Measurements from ENCODE around the gene KRTAP5-2. TPM values are rescaled to one million over a fixed set of nuclear protein-coding genes. Genes with fewer than 3 reads are reported as not detected.
A peak's percentile ranks its signal among the peaks of the same experiment; 100 is the strongest.

KRTAP5-2 gene
- total RNA-seq, 4 donors from 2014 or later: 0.55 to 15.1 TPM; not detected in 2

- intact Hi-C loops (cut with DNase I; ENCODE audit: low total_unique reads): no loop called here
- peak in 1 of 2 donors; percentile 96 for DNase-seq (ENCODE audit: low spot score in 2 of 2)
- TF ChIP-seq CTCF (IDR thresholded peaks at IDR 0.05): no peak
- no peak for TF ChIP-seq POLR2A (IDR thresholded peaks at IDR 0.05)
- WGBS, 2 donors: 28 to 29% methylated on average over 13 to 20 of the region's 29 CpGs
- H3K4me3 ChIP-seq (ENCODE audit: low read depth, poor library complexity, severe bottlenecking): no peak overlapping the region
Measured at GRCh38 chr11:1559111-1559951, 38.8 kb downstream of the KRTAP5-2 start.

- no peak overlapping the region for H3K4me3 ChIP-seq (ENCODE audit: low read depth, poor library complexity, severe bottlenecking)
- no peak for TF ChIP-seq CTCF (IDR thresholded peaks at IDR 0.05)
- no peak for TF ChIP-seq POLR2A (IDR thresholded peaks at IDR 0.05)
- intact Hi-C loops (cut with DNase I; ENCODE audit: low total_unique reads): no loop called here
- DNase-seq (ENCODE audit: low spot score in 2 of 2): no peak
- 49 to 57% methylated on average over 10 to 11 of the region's 12 CpGs for WGBS, 2 donors
Measured at GRCh38 chr11:1558775-1559110, 39.4 kb downstream of the KRTAP5-2 start.

GRCh38 chr11:1557904-1558774, 40.0 kb downstream of the KRTAP5-2 start:
- 37 to 52% methylated on average over 29 of the region's 29 CpGs for WGBS, 2 donors
- intact Hi-C loops (cut with DNase I; ENCODE audit: low total_unique reads): no loop called here
- DNase-seq (ENCODE audit: low spot score in 2 of 2): no peak
- TF ChIP-seq CTCF (IDR thresholded peaks at IDR 0.05) (no peak), POLR2A (IDR thresholded peaks at IDR 0.05) (no peak)
- H3K4me3 ChIP-seq (ENCODE audit: low read depth, poor library complexity, severe bottlenecking): no peak overlapping the region

GRCh38 chr11:1557051-1557884, 40.8 kb downstream of the KRTAP5-2 start:
- 92 to 95% methylated on average over 50 to 52 of the region's 74 CpGs for WGBS, 2 donors
- DNase-seq (ENCODE audit: low spot score in 2 of 2): no peak
- TF ChIP-seq POLR2A (IDR thresholded peaks at IDR 0.05) (no peak), CTCF (IDR thresholded peaks at IDR 0.05) (no peak)
- H3K4me3 ChIP-seq (ENCODE audit: low read depth, poor library complexity, severe bottlenecking): no peak overlapping the region
- intact Hi-C loops (cut with DNase I; ENCODE audit: low total_unique reads): no loop called here

DNA sequence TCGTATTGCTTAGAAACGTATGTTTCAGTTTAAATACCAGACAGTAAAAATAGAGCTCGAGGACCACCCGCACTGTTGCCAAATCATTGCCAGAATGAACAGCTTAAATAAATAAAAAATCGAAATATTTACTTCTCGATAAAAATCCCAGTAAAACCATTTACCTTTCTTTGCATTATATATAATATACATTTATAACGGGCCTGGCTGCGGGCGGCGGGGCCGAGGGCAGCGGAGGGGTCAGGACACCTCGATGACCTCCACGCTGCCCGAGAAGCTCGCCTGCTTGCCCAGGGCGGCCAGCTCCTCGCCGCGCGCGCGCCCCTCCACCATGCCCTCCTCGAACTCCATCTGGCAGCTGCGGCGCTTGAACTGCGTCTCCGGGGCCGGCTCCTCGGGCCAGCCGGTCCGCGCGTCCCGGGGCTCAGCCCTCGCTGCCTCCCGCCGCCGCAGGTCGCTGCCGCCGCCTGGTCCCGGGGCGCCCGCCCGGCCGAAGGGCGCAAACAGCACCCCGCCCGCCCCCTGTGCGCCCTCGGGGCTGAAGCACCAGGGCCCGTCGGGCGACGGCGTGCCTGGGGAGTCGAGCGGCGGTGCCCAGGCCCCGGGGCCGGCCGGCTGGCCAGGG, 41.7 kb downstream of the KRTAP5-2 start:
- no peak for TF ChIP-seq POLR2A (IDR thresholded peaks at IDR 0.05)
- no peak for TF ChIP-seq CTCF (IDR thresholded peaks at IDR 0.05)
- intact Hi-C loops (cut with DNase I; ENCODE audit: low total_unique reads): no loop called here
- H3K4me3 ChIP-seq (ENCODE audit: low read depth, poor library complexity, severe bottlenecking): no peak overlapping the region
- WGBS, 2 donors: 79 to 88% methylated on average over 39 to 47 of the region's 63 CpGs
- no peak for DNase-seq (ENCODE audit: low spot score in 2 of 2)

Data from lower leg skin (tissue), 4 donors.